ENCODE results near the gene COQ10A. TPM values are rescaled to one million over a fixed set of nuclear protein-coding genes. Genes with fewer than 3 reads are reported as not detected.

COQ10A gene
- total and polyA plus RNA-seq, 9 of the 15 experiments (the other 6 are each of a cell fraction or from before 2014, with no cell fraction given): 3.1 to 26.4 (median 12.7) TPM

DNA sequence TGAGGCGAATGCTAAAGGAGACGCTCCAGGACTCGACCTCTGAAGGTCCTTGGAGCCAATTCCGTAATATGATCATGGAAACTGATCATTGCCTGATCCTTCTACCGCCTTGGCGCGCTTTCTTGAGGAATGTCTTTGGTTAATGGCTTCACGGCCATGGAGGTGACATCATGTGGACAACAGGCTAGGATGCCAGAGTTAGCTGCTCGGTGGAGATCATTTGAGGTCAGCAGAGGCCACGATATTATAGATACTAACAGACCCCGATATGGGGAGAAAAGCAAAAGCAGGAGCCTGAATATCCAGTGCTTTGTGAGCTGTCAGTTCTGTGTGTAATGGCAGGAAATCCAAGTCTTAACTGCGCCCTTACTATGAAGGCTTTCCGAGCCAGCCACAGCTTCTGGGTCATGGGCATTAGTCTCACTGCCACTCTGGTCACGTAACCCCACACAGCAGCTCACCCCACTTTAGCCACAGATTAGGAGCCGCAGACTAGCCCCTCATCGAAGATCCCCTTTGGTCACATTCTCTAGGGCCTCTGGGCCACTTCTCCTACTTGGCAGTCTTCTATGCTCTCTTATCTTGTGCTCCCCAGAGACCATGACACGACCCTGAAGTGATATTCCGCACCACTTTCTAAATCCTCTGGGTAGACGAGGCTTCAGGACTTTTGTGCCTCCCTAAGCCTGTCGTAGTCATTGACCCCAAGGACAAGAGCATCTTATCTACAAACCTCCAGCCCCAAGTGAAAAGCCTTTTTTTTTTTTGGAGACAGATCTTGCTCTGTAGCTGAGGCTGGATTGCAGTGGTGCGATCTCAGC is 34.1 kb downstream of the COQ10A start (continued):
- TF ChIP-seq, protein P1, sequence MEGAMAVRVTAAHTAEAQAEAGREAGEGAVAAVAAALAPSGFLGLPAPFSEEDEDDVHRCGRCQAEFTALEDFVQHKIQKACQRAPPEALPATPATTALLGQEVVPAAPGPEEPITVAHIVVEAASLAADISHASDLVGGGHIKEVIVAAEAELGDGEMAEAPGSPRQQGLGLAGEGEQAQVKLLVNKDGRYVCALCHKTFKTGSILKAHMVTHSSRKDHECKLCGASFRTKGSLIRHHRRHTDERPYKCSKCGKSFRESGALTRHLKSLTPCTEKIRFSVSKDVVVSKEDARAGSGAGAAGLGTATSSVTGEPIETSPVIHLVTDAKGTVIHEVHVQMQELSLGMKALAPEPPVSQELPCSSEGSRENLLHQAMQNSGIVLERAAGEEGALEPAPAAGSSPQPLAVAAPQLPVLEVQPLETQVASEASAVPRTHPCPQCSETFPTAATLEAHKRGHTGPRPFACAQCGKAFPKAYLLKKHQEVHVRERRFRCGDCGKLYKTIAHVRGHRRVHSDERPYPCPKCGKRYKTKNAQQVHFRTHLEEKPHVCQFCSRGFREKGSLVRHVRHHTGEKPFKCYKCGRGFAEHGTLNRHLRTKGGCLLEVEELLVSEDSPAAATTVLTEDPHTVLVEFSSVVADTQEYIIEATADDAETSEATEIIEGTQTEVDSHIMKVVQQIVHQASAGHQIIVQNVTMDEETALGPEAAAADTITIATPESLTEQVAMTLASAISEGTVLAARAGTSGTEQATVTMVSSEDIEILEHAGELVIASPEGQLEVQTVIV (CRISPR knock-in tag; IDR thresholded peaks at IDR 0.05; ENCODE audit: borderline replicate concordance): no peak
- peak; percentile 95 for TF ChIP-seq NR2C1 (IDR thresholded peaks at IDR 0.05)
- peak; percentile 96 for TF ChIP-seq NR2C1 (tag; IDR thresholded peaks at IDR 0.05)
- no peak for TF ChIP-seq GTF2F1 (IDR thresholded peaks at IDR 0.05; ENCODE audit: low read depth, low read length)
- TF ChIP-seq, protein P2, sequence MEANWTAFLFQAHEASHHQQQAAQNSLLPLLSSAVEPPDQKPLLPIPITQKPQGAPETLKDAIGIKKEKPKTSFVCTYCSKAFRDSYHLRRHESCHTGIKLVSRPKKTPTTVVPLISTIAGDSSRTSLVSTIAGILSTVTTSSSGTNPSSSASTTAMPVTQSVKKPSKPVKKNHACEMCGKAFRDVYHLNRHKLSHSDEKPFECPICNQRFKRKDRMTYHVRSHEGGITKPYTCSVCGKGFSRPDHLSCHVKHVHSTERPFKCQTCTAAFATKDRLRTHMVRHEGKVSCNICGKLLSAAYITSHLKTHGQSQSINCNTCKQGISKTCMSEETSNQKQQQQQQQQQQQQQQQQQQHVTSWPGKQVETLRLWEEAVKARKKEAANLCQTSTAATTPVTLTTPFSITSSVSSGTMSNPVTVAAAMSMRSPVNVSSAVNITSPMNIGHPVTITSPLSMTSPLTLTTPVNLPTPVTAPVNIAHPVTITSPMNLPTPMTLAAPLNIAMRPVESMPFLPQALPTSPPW (CRISPR knock-in tag; IDR thresholded peaks at IDR 0.05): no peak
- no peak for TF ChIP-seq ZC3H11A (IDR thresholded peaks at IDR 0.05; ENCODE audit: low read depth, low read length)
- TF ChIP-seq SP2 (IDR thresholded peaks at IDR 0.05; ENCODE audit: extremely low read depth, low read depth, low read length, poor library complexity, severe bottlenecking): no peak
- no peak for TF ChIP-seq RNF219 (CRISPR knock-in tag; IDR thresholded peaks at IDR 0.05)
- TF ChIP-seq ZNF121 (CRISPR knock-in tag; conservative IDR thresholded peaks at IDR 0.05): no peak
- TF ChIP-seq ZNF354B (CRISPR knock-in tag; IDR thresholded peaks at IDR 0.05): no peak
- TF ChIP-seq GTF2E2 (tag; IDR thresholded peaks at IDR 0.05): peak; percentile 85
- TF ChIP-seq ZBTB34 (CRISPR knock-in tag; IDR thresholded peaks at IDR 0.05): no peak
- TF ChIP-seq FOXK1 (CRISPR knock-in tag; IDR thresholded peaks at IDR 0.05; ENCODE audit: borderline replicate concordance): peak; percentile 75; the same call in 1 of the 2 replicates
- TF ChIP-seq, protein P3, sequence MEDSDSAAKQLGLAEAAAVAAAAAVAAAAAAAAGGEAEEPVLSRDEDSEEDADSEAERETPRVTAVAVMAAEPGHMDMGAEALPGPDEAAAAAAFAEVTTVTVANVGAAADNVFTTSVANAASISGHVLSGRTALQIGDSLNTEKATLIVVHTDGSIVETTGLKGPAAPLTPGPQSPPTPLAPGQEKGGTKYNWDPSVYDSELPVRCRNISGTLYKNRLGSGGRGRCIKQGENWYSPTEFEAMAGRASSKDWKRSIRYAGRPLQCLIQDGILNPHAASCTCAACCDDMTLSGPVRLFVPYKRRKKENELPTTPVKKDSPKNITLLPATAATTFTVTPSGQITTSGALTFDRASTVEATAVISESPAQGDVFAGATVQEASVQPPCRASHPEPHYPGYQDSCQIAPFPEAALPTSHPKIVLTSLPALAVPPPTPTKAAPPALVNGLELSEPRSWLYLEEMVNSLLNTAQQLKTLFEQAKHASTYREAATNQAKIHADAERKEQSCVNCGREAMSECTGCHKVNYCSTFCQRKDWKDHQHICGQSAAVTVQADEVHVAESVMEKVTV (CRISPR knock-in tag; IDR thresholded peaks at IDR 0.05): no peak
- TF ChIP-seq GATAD2A (IDR thresholded peaks at IDR 0.05): peak; percentile 61; the same call in 1 of the 2 replicates
- TF ChIP-seq HNRNPH1 (optimal IDR thresholded peaks at IDR 0.05; ENCODE audit: low read depth, low read length): no peak
- no peak for TF ChIP-seq MCM3 (IDR thresholded peaks at IDR 0.05)
- TF ChIP-seq FOXA3 (CRISPR knock-in tag; conservative IDR thresholded peaks at IDR 0.05 in 1 of 2, IDR thresholded peaks at IDR 0.05 in 1 of 2): no peak
- no peak for TF ChIP-seq ELF4 (CRISPR knock-in tag; IDR thresholded peaks at IDR 0.05)

Measured in K562 (cell line).